GM15510 (cell line): ENCODE measurements around the gene PPP2R2D.

Experiments
- POLR2A ChIP-seq: IDR thresholded peaks from 3 replicates; pipeline ENCODE4 v1.6.1; 2011; ENCODE audit warnings: borderline replicate concordance; ENCODE audit not compliant: insufficient read length; ENCODE audit errors: extremely low read depth

The PPP2R2D gene

GRCh38 chr10:131860311-131860710 lies 40.5 kb upstream of the PPP2R2D start:
- no peak for TF ChIP-seq POLR2A

- TF ChIP-seq POLR2A, result no peak
Measured at GRCh38 chr10:131860806-131861440, 39.9 kb upstream of the PPP2R2D start.

- TF ChIP-seq POLR2A, result no peak
Measured at GRCh38 chr10:131862548-131862947, 38.3 kb upstream of the PPP2R2D start.

- no peak for TF ChIP-seq POLR2A
Measured at GRCh38 chr10:131865223-131865917, 35.4 kb upstream of the PPP2R2D start.

GRCh38 chr10:131866673-131867072 lies 34.1 kb upstream of the PPP2R2D start:
- TF ChIP-seq POLR2A, result no peak

- TF ChIP-seq POLR2A, result no peak
Measured at GRCh38 chr10:131868436-131868835, 32.4 kb upstream of the PPP2R2D start.

GRCh38 chr10:131869344-131869743 lies 31.5 kb upstream of the PPP2R2D start:
- TF ChIP-seq POLR2A, result no peak

- no peak for TF ChIP-seq POLR2A
Measured at GRCh38 chr10:131870411-131870810, 30.4 kb upstream of the PPP2R2D start.

- no peak for TF ChIP-seq POLR2A
Measured at GRCh38 chr10:131870831-131871672, 29.8 kb upstream of the PPP2R2D start.

GRCh38 chr10:131871673-131872005 lies 29.2 kb upstream of the PPP2R2D start:
- no peak for TF ChIP-seq POLR2A

- no peak for TF ChIP-seq POLR2A
Measured at GRCh38 chr10:131872011-131872826, 28.6 kb upstream of the PPP2R2D start.

- no peak for TF ChIP-seq POLR2A
Measured at GRCh38 chr10:131872827-131873375, 27.9 kb upstream of the PPP2R2D start.

- TF ChIP-seq POLR2A, result no peak
Measured at GRCh38 chr10:131874991-131875451, 25.8 kb upstream of the PPP2R2D start.

- TF ChIP-seq POLR2A, result no peak
Measured at GRCh38 chr10:131875501-131875900, 25.3 kb upstream of the PPP2R2D start.
